K562 (cell line): ENCODE results near the gene ANKRD44. TPM values are rescaled to one million over a fixed set of nuclear protein-coding genes. Genes with fewer than 3 reads are reported as not detected.

Experiments used
- ATAC-seq: fragments of 200-7000 bp; cut with Tn5 transposase; 3 replicates; pipeline ENCODE4 v1.9.1; 2020; ENCODE audit warnings: moderate library complexity
- BruUV-seq: library from RNA; stranded (reverse); fragments of 400-500 nt; replicated peaks from 2 replicates; lab custom pipeline; 2021; lab: Mats Ljungman, UMichigan
- CTCF ChIA-PET: fragments of 300-600 bp; formaldehyde crosslinking; extraction: SDS; loops from one replicate; lab custom pipeline; 2021; ENCODE audit warnings: low intra/inter-chr PET ratio; lab: Yijun Ruan, JAX
- POLR2A ChIA-PET: fragments of 300-600, 350-650 bp; sonication (Branson Sonifier 250); formaldehyde crosslinking; extraction: SDS; loops from one replicate; lab custom pipeline; 2021; ENCODE audit warnings: antibody characterized with exemption, inconsistent platforms; lab: Yijun Ruan, JAX
- DNase-seq, 4 experiments: peaks; one replicate each; pipeline versions ENCODE4 v3.0.0 to v3.0.0-alpha.2; 2011 to 2018; ENCODE audit warnings: low spot score in 3 of 4, mixed read lengths in 3 of 4; ENCODE audit errors: extremely low read depth in 1 of 4
- FAIRE-seq: peaks from 2 replicates; lab custom pipeline; 2011; peaks lifted over from hg19 to GRCh38; lab: Jason Lieb, UNC
- H2AFZ ChIP-seq: 2 replicates; pipeline ENCODE4 v1.6.0; 2011; ENCODE audit warnings: low read depth, low read length, control low read depth, inconsistent platforms
- H3K27ac ChIP-seq: fragments of 200-600 bp; 3 replicates; pipeline ENCODE4 v1.8.0; 2011; ENCODE audit warnings: low read depth, mild to moderate bottlenecking, control low read depth, inconsistent platforms, low read length, moderate library complexity, mixed read lengths; ENCODE audit errors: extremely low read depth
- H3K27me3 ChIP-seq, 2 experiments: fragments of 300-600 bp in 1 of 2; 2 replicates in 1 of 2; 3 replicates in 1 of 2; pipeline versions ENCODE4 v1.6.0 to v1.8.0; 2011; ENCODE audit warnings: inconsistent platforms in 2 of 2, low read length in 2 of 2, mild to moderate bottlenecking in 1 of 2, mixed read lengths in 1 of 2, moderate library complexity in 1 of 2; ENCODE audit not compliant: control insufficient read depth in 2 of 2, insufficient read depth in 2 of 2
- H3K36me3 ChIP-seq: fragments of 300-600 bp; 3 replicates; pipeline ENCODE4 v1.8.0; 2011; ENCODE audit warnings: mild to moderate bottlenecking, low read length, inconsistent platforms; ENCODE audit not compliant: control insufficient read depth, insufficient read depth
- H3K4me1 ChIP-seq, 2 experiments: fragments of 200-600 bp in 1 of 2; replicated peaks in 1 of 2; 2 replicates in 1 of 2; 3 replicates in 1 of 2; pipeline versions ENCODE4 v1.5.1 to v1.8.0; 2011; ENCODE audit warnings: inconsistent platforms in 2 of 2, low read length in 2 of 2, mild to moderate bottlenecking in 1 of 2, mixed read lengths in 1 of 2, moderate library complexity in 1 of 2; ENCODE audit not compliant: control insufficient read depth in 2 of 2, insufficient read depth in 2 of 2
- H3K4me2 ChIP-seq: 2 replicates; pipeline ENCODE4 v1.6.1; 2011; ENCODE audit warnings: low read length, control low read depth, inconsistent platforms, mixed read lengths; ENCODE audit not compliant: insufficient read depth
- H3K4me3 ChIP-seq: fragments of 200-600 bp; sonication (generic), shearing (Covaris generic); 2 replicates; pipeline ENCODE4 v1.5.1; 2016; ENCODE audit warnings: control low read depth, inconsistent platforms
- H3K79me2 ChIP-seq: fragments of 200-600 bp; 3 replicates; pipeline ENCODE4 v1.8.0; 2011; ENCODE audit warnings: low read length, inconsistent platforms; ENCODE audit not compliant: control insufficient read depth, insufficient read depth
- H3K9ac ChIP-seq, 2 experiments: 2 replicates each; pipeline versions ENCODE4 v1.6.0 to v1.6.1; 2011; ENCODE audit warnings: low read depth in 2 of 2, low read length in 2 of 2, control low read depth in 1 of 2, inconsistent platforms in 1 of 2, mild to moderate bottlenecking in 1 of 2, mixed read lengths in 1 of 2; ENCODE audit not compliant: insufficient read depth in 1 of 2
- H3K9me1 ChIP-seq: one replicate; pipeline ENCODE4 v1.6.0; 2011; ENCODE audit warnings: inconsistent platforms, mild to moderate bottlenecking, low read length, moderate library complexity; ENCODE audit not compliant: control insufficient read depth, insufficient read depth
- H3K9me3 ChIP-seq: replicated peaks from 2 replicates; pipeline ENCODE4 v1.5.1; 2011; ENCODE audit warnings: low read depth, low read length, inconsistent platforms; ENCODE audit not compliant: control insufficient read depth, insufficient read depth
- H4K20me1 ChIP-seq: replicated peaks from 2 replicates; pipeline ENCODE4 v1.6.1; 2011; ENCODE audit warnings: low read length, inconsistent platforms, mixed read lengths; ENCODE audit not compliant: control insufficient read depth, insufficient read depth
- ARID1B ChIP-seq: fragments of 450-650 bp; IDR thresholded peaks from 2 replicates; pipeline ENCODE4 v1.6.1; 2016; ENCODE audit warnings: antibody characterized with exemption, mild to moderate bottlenecking, inconsistent platforms
- ERF ChIP-seq: fragments of 450-650 bp; formaldehyde crosslinking; IDR thresholded peaks from 2 replicates; pipeline ENCODE4 v1.4.0; 2020; ENCODE audit warnings: mild to moderate bottlenecking, mixed read lengths
- FOXK1 ChIP-seq: sonication (generic); formaldehyde crosslinking; IDR thresholded peaks from 2 replicates; pipeline ENCODE4 v1.8.0; 2022; ENCODE audit warnings: missing genetic modification reagents, mild to moderate bottlenecking, borderline replicate concordance
- KHSRP ChIP-seq: fragments of 450-650 bp; IDR thresholded peaks from 2 replicates; pipeline ENCODE4 v1.6.1; 2017
- NCOA4 ChIP-seq: fragments of 450-650 bp; IDR thresholded peaks from 2 replicates; pipeline ENCODE4 v1.6.1; 2018; ENCODE audit warnings: mild to moderate bottlenecking; ENCODE audit not compliant: partially characterized antibody
- SNRNP70 ChIP-seq: fragments of 200-400 bp; formaldehyde crosslinking; optimal IDR thresholded peaks from 2 replicates; pipeline ENCODE3; 2017; ENCODE audit warnings: low read depth, low read length
- STAT5A ChIP-seq: IDR thresholded peaks from 2 replicates; pipeline ENCODE4 v1.6.1; 2012; ENCODE audit warnings: low read length, inconsistent platforms, borderline replicate concordance
- WGBS: fragments of 100-300 bp; shearing (Covaris generic); methylation state at CpG from one replicate; pipeline ENCODE4 v1.1.6; 2016; ENCODE audit warnings: low coverage, mixed read lengths; ENCODE audit not compliant: insufficient coverage; ENCODE audit errors: missing lambda C conversion rate; 5-methylcytosine and 5-hydroxymethylcytosine counted together
- in situ Hi-C: fragments of 300-500 bp; cut with MboI; formaldehyde crosslinking; loops from 4 replicates; pipeline ENCODE4 v1.15.0; 2018; ENCODE audit warnings: inconsistent platforms, mixed read lengths
- intact Hi-C: fragments of 100-400 bp; cut with micrococcal nuclease; formaldehyde crosslinking; loops from 2 replicates; pipeline ENCODE4 v1.14.2; 2022
- polyA plus RNA-seq, 8 experiments: library from polyadenylated mRNA; depleted of rRNA in 4 of 8; stranded (reverse) in 5 of 8; unstranded in 3 of 8; fragments of >200 nt; fragmentation: Nextera tagmentation in 2 of 8; fragmentation: Illumina TruSeq in 1 of 8; extraction: Ambion mirVana in 2 of 8; extraction: Trizol in 1 of 8; gene quantifications; 2 replicates each; pipeline versions ENCODE4 v1.2.1 to v1.2.3, GENCODE V29; 2011 to 2014; ENCODE audit warnings: inconsistent platforms in 1 of 8, missing spikeins in 1 of 8
- total RNA-seq, 7 experiments: library from RNA; depleted of rRNA in 6 of 7; stranded (reverse); fragments of >200 nt in 6 of 7; fragmentation: Illumina TruSeq in 2 of 7; extraction: Trizol in 2 of 7; gene quantifications; 2 replicates each; pipeline versions ENCODE4 v1.2.1 to v1.2.3, GENCODE V29; 2011 to 2021; ENCODE audit warnings: low replicate concordance in 1 of 7
- TF ChIP-seq, protein P1 (sequence below): fragments of 450-650 bp; formaldehyde crosslinking; IDR thresholded peaks from 2 replicates; pipeline ENCODE4 v1.4.0; 2022; ENCODE audit warnings: missing genetic modification characterization

ANKRD44 gene
- total and polyA plus RNA-seq, 9 of the 15 experiments (the other 6 are each of a cell fraction or from before 2014, with no cell fraction given): 0.03 to 0.64 (median 0.07) TPM; not detected in 3

DNA sequence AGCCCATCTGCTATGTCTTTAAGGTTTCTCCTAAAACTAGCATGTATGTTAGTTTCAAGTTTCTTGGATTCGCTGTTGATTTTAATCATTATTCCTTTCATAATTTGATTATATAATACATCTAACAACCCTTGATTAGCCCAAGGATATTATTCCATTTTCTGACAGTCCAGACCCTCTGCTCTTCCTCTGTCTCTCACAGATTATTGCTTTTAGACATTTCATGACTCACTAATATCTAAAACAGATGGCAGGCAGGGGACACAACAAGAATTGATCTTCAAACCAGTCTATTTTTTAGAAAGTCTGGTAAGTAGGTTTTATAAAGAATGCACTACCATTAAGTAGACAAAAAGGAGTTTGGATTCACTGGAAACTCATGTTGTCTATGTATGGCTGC is 162.2 kb downstream of the ANKRD44 start:
- ATAC-seq (no peak), FAIRE-seq (no peak), DNase-seq (no peak)
- no peaks in the 10 kb centered on the region for H3K27me3 ChIP-seq
- ChIA-PET CTCF (no interaction called here), POLR2A (no interaction called here)
- H3K79me2 ChIP-seq: no peaks in the 10 kb centered on the region
- H3K36me3 ChIP-seq: no peaks in the 10 kb centered on the region
- no peaks in the 10 kb centered on the region for H3K9me3 ChIP-seq
- WGBS: 0% methylated on average over 1 of the region's 1 CpG
- in situ Hi-C loops: no loop called here
- BruUV-seq: no TSS peak
- H3K4me1 ChIP-seq: no peaks in the 10 kb centered on the region
- no peak overlapping the region for H3K4me3 ChIP-seq
- H3K9ac ChIP-seq: no peak overlapping the region
- no peak for TF ChIP-seq SNRNP70
- TF ChIP-seq KHSRP: no peak
- no peak for TF ChIP-seq ERF (CRISPR knock-in tag)
- no peak for TF ChIP-seq ARID1B
- TF ChIP-seq NCOA4: no peak
- TF ChIP-seq STAT5A: no peak
- no peak for TF ChIP-seq FOXK1 (CRISPR knock-in tag)
- H2AFZ ChIP-seq: no peak overlapping the region
- no peaks in the 10 kb centered on the region for H4K20me1 ChIP-seq
- H3K4me2 ChIP-seq: no peak overlapping the region
- no peak overlapping the region for H3K27ac ChIP-seq
- intact Hi-C loops: no loop called here
- no peaks in the 10 kb centered on the region for H3K9me1 ChIP-seq

DNA sequence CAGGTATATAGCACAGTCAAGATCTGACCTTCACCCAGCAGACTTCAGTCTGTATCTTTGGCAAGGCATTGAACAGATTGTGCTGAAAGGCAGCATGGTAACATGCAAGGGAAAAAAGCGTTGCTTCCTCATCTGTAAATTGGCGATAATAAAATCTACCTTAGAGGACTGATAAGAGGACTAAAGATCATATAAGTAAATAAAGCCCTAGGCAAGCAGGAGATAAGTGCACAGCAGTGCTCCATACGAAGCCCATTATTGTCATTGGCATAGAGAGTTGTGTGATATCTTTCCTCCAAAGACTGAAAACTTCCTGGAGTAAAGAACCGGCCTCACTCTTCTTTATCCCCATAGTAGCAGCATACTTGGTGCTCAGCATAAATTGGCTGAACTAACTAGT is 162.6 kb downstream of the ANKRD44 start:
- H3K79me2 ChIP-seq: no peaks in the 10 kb centered on the region
- no peak overlapping the region for H3K4me2 ChIP-seq
- POLR2A ChIA-PET: no interaction called here
- no peak overlapping the region for H3K4me3 ChIP-seq
- BruUV-seq: no TSS peak
- in situ Hi-C loops (no loop called here), intact Hi-C loops (no loop called here)
- no peak for DNase-seq
- H3K36me3 ChIP-seq: no peaks in the 10 kb centered on the region
- no peaks in the 10 kb centered on the region for H3K4me1 ChIP-seq
- H2AFZ ChIP-seq: no peak overlapping the region
- CTCF ChIA-PET: no interaction called here
- FAIRE-seq: no peak
- H3K27me3 ChIP-seq: no peaks in the 10 kb centered on the region
- H3K27ac ChIP-seq: no peak overlapping the region
- WGBS: 0% methylated on average over 4 of the region's 4 CpGs
- H3K9ac ChIP-seq: no peak overlapping the region
- no peaks in the 10 kb centered on the region for H3K9me3 ChIP-seq
- H4K20me1 ChIP-seq: no peaks in the 10 kb centered on the region
- ATAC-seq: no peak
- H3K9me1 ChIP-seq: no peaks in the 10 kb centered on the region
- TF ChIP-seq, protein P1, sequence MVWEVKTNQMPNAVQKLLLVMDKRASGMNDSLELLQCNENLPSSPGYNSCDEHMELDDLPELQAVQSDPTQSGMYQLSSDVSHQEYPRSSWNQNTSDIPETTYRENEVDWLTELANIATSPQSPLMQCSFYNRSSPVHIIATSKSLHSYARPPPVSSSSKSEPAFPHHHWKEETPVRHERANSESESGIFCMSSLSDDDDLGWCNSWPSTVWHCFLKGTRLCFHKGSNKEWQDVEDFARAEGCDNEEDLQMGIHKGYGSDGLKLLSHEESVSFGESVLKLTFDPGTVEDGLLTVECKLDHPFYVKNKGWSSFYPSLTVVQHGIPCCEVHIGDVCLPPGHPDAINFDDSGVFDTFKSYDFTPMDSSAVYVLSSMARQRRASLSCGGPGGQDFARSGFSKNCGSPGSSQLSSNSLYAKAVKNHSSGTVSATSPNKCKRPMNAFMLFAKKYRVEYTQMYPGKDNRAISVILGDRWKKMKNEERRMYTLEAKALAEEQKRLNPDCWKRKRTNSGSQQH (CRISPR knock-in tag): no peak
